A549 (cell line): ENCODE results near the gene EIF4E. TPM values are rescaled to one million over a fixed set of nuclear protein-coding genes. Genes with fewer than 3 reads are reported as not detected.
"Not testable (repeated sequence)": the region's sequence is repeated elsewhere in the genome, so short reads cannot be mapped to it uniquely, and the experiment has no call there.

Experiments
- ATAC-seq, 2 experiments: fragments of 200-7000 bp in 1 of 2; fragments of >200 bp in 1 of 2; cut with Nextera tagmentation in 1 of 2; cut with Tn5 transposase in 1 of 2; 3 replicates each; pipeline versions ENCODE4 v1.8.0 to v1.9.1; 2018 to 2020; ENCODE audit warnings: mild to moderate bottlenecking in 1 of 2, moderate library complexity in 1 of 2
- CTCF ChIA-PET: fragments of 300-600 bp; sonication (Branson Sonifier 250); formaldehyde crosslinking; extraction: SDS; loops from one replicate; lab custom pipeline; 2021; ENCODE audit warnings: antibody characterized with exemption, inconsistent platforms; lab: Yijun Ruan, JAX
- POLR2A ChIA-PET: fragments of 350-600 bp; formaldehyde crosslinking; extraction: SDS; loops from one replicate; lab custom pipeline; 2021; ENCODE audit warnings: antibody characterized with exemption, inconsistent platforms; lab: Yijun Ruan, JAX
- DNase-seq, 2 experiments: peaks; one replicate each; pipeline versions ENCODE4 v3.0.0 to v3.0.0-alpha.2; 2011 to 2016; ENCODE audit warnings: low read depth in 1 of 2, low spot score in 1 of 2
- FAIRE-seq: peaks from 2 replicates; lab custom pipeline; 2011; peaks lifted over from hg19 to GRCh38; lab: Jason Lieb, UNC
- H3K27ac ChIP-seq, 2 experiments: fragments of >200 bp; sonication (Bioruptor Twin); formaldehyde crosslinking; 3 replicates each; pipeline ENCODE4 v1.5.1; 2016 to 2017
- H3K4me1 ChIP-seq: fragments of >200 bp; sonication (Bioruptor Twin); formaldehyde crosslinking; 3 replicates; pipeline ENCODE4 v1.6.1; 2016
- H3K4me2 ChIP-seq: fragments of >200 bp; sonication (Bioruptor Twin); formaldehyde crosslinking; 3 replicates; pipeline ENCODE4 v1.6.1; 2016
- H3K4me3 ChIP-seq: fragments of >200 bp; sonication (Bioruptor Twin); formaldehyde crosslinking; 3 replicates; pipeline ENCODE4 v1.5.1; 2016
- H3K9me3 ChIP-seq: fragments of >200 bp; sonication (Bioruptor Twin); formaldehyde crosslinking; 3 replicates; pipeline ENCODE4 v1.6.1; 2016
- ATOH8 ChIP-seq: fragments of 250-450 bp; sonication (Bioruptor Pico); IDR thresholded peaks from 2 replicates; pipeline ENCODE4 v1.5.0; 2020; ENCODE audit warnings: low read depth, mild to moderate bottlenecking, moderate library complexity
- BCL3 ChIP-seq: fragments of >200 bp; sonication (Bioruptor Twin); formaldehyde crosslinking; IDR thresholded peaks from 3 replicates; pipeline ENCODE4 v1.6.1; 2016
- CEBPB ChIP-seq, 2 experiments: fragments of >200 bp in 1 of 2; sonication (Bioruptor Twin) in 1 of 2; formaldehyde crosslinking in 1 of 2; IDR thresholded peaks; 2 replicates each; pipeline ENCODE4 v1.6.1; 2012 to 2016
- CHD2 ChIP-seq: fragments of 150-350 bp; IDR thresholded peaks from 2 replicates; pipeline ENCODE4 v1.6.1; 2014; ENCODE audit warnings: low read length; ENCODE audit not compliant: partially characterized antibody
- CHD4 ChIP-seq: fragments of 200-600 bp; sonication (generic); IDR thresholded peaks from 2 replicates; pipeline ENCODE4 v1.6.1; 2016; ENCODE audit warnings: antibody characterized with exemption, mild to moderate bottlenecking, borderline replicate concordance
- EHF ChIP-seq: fragments of 250-450 bp; sonication (Bioruptor Pico); IDR thresholded peaks from 2 replicates; pipeline ENCODE4 v1.5.0; 2020; ENCODE audit warnings: mild to moderate bottlenecking
- ELK1 ChIP-seq: fragments of 150-350 bp; IDR thresholded peaks from 2 replicates; pipeline ENCODE4 v1.6.1; 2014; ENCODE audit warnings: low read depth, mild to moderate bottlenecking, low read length
- ESRRA ChIP-seq: fragments of 150-350 bp; IDR thresholded peaks from 2 replicates; pipeline ENCODE4 v1.6.1; 2014; ENCODE audit warnings: mild to moderate bottlenecking, low read length, borderline replicate concordance
- HDAC2 ChIP-seq: fragments of 200-600 bp; sonication (generic); IDR thresholded peaks from 2 replicates; pipeline ENCODE4 v1.6.1; 2016
- HES2 ChIP-seq: fragments of >200 bp; sonication (Bioruptor Twin); formaldehyde crosslinking; IDR thresholded peaks from 2 replicates; pipeline ENCODE4 v1.6.1; 2016
- HOXA7 ChIP-seq: fragments of 250-450 bp; sonication (Bioruptor Pico); IDR thresholded peaks from 2 replicates; pipeline ENCODE4 v1.5.0; 2020; ENCODE audit warnings: mild to moderate bottlenecking, moderate library complexity
- HOXB13 ChIP-seq: fragments of 250-450 bp; sonication (Bioruptor Pico); IDR thresholded peaks from 2 replicates; pipeline ENCODE4 v1.5.0; 2020; ENCODE audit warnings: low read depth, mild to moderate bottlenecking, moderate library complexity
- HOXB5 ChIP-seq: fragments of 250-450 bp; sonication (Bioruptor Pico); IDR thresholded peaks from 2 replicates; pipeline ENCODE4 v1.5.0; 2020; ENCODE audit warnings: mild to moderate bottlenecking, moderate library complexity
- JUN ChIP-seq, 2 experiments: fragments of >200 bp; sonication (Bioruptor Twin); formaldehyde crosslinking; IDR thresholded peaks; 2 replicates in 1 of 2; 3 replicates in 1 of 2; pipeline ENCODE4 v1.6.1; 2016 to 2017
- JUNB ChIP-seq: fragments of >200 bp; sonication (Bioruptor Twin); formaldehyde crosslinking; IDR thresholded peaks from 2 replicates; pipeline ENCODE4 v1.6.1; 2016
- KDM1A ChIP-seq: fragments of 200-600 bp; sonication (generic); IDR thresholded peaks from 2 replicates; pipeline ENCODE4 v1.6.1; 2016; ENCODE audit warnings: low read depth, mild to moderate bottlenecking
- KDM5A ChIP-seq: fragments of 200-600 bp; sonication (generic); IDR thresholded peaks from 2 replicates; pipeline ENCODE4 v1.6.1; 2016; ENCODE audit warnings: antibody characterized with exemption, mild to moderate bottlenecking
- MAZ ChIP-seq: fragments of 150-350 bp; IDR thresholded peaks from 2 replicates; pipeline ENCODE4 v1.6.1; 2014; ENCODE audit warnings: antibody characterized with exemption, low read depth, low read length, borderline replicate concordance
- NFE2L2 ChIP-seq: fragments of 150-350 bp; conservative IDR thresholded peaks from 2 replicates; pipeline ENCODE4 v1.6.1; 2014; ENCODE audit warnings: low read length
- NPAS2 ChIP-seq: fragments of 250-450 bp; sonication (Bioruptor Pico); IDR thresholded peaks from 2 replicates; pipeline ENCODE4 v1.8.0; 2022; ENCODE audit warnings: mild to moderate bottlenecking, moderate library complexity, borderline replicate concordance
- PHF8 ChIP-seq: fragments of 200-600 bp; sonication (generic); IDR thresholded peaks from 2 replicates; pipeline ENCODE4 v1.6.1; 2016; ENCODE audit warnings: low read depth, mild to moderate bottlenecking, antibody characterized with exemption, moderate library complexity, borderline replicate concordance
- POLR2A ChIP-seq: IDR thresholded peaks from 2 replicates; pipeline ENCODE4 v1.6.1; 2012; ENCODE audit warnings: mild to moderate bottlenecking, low read length
- RAD21 ChIP-seq, 2 experiments: fragments of >200 bp in 1 of 2; sonication (Bioruptor Twin) in 1 of 2; formaldehyde crosslinking in 1 of 2; IDR thresholded peaks in 1 of 2; conservative IDR thresholded peaks in 1 of 2; 2 replicates in 1 of 2; 3 replicates in 1 of 2; pipeline ENCODE4 v1.6.1; 2012 to 2018; ENCODE audit warnings: inconsistent platforms in 1 of 2
- REST ChIP-seq: fragments of 200-600 bp; sonication (generic); IDR thresholded peaks from 2 replicates; pipeline ENCODE4 v1.6.1; 2016; ENCODE audit warnings: antibody characterized with exemption, mild to moderate bottlenecking, moderate library complexity
- ZFP36 ChIP-seq: fragments of 450-650 bp; IDR thresholded peaks from 2 replicates; pipeline ENCODE4 v1.6.1; 2014; ENCODE audit warnings: borderline replicate concordance; ENCODE audit not compliant: partially characterized antibody
- ZNF302 ChIP-seq: fragments of 250-450 bp; sonication (Bioruptor Pico); IDR thresholded peaks from 2 replicates; pipeline ENCODE4 v1.9.0; 2021; ENCODE audit warnings: inconsistent platforms, mild to moderate bottlenecking, moderate library complexity
- WGBS: methylation state at CpG from one replicate; pipeline ENCODE4 v1.1.6; 2017; ENCODE audit errors: missing lambda C conversion rate; 5-methylcytosine and 5-hydroxymethylcytosine counted together
- polyA plus RNA-seq, 4 experiments: library from polyadenylated mRNA; depleted of rRNA in 3 of 4; stranded (reverse); fragments of >200 nt; fragmentation: RNase III in 1 of 4; extraction: RNeasy Plus Mini Kit Qiagen cat#74134 plus additional on column Dnase treatment in 1 of 4; gene quantifications; 2 replicates in 3 of 4; 3 replicates in 1 of 4; pipeline ENCODE4 v1.2.3, GENCODE V29; 2011 to 2017

EIF4E gene
- polyA plus RNA-seq, 2 of the 4 experiments (the other 2 are of a cell fraction): 147 to 165 TPM

GRCh38 chr4:98850937-98851336 is 78.0 kb downstream of the EIF4E start:
- POLR2A ChIA-PET: no interaction called here
- Histone ChIP-seq H3K4me1 (no peaks in the 10 kb centered on the region), H3K4me2 (no peak overlapping the region), H3K4me3 (no peak overlapping the region), H3K27ac (no peak overlapping the region), H3K9me3 (no peaks in the 10 kb centered on the region)
- ATAC-seq: no peak
- CTCF ChIA-PET: no interaction called here
- no peak for DNase-seq
- TF ChIP-seq ATOH8 (CRISPR knock-in tag) (no peak), KDM1A (no peak), HOXB13 (CRISPR knock-in tag) (no peak), RAD21 (conservative IDR thresholded peaks at IDR 0.05 in 1 of 2, IDR thresholded peaks at IDR 0.05 in 1 of 2) (no peak)
- FAIRE-seq: no peak

GRCh38 chr4:98848448-98848847 is 80.5 kb downstream of the EIF4E start:
- CTCF ChIA-PET: interaction anchor here (0.8 kb wide), 1 partner anchor 20 kb away, joined by 3 read pairs; no protein-coding TSS in a partner anchor
- no peak for DNase-seq

GRCh38 chr4:98845960-98846359 is 83.0 kb downstream of the EIF4E start:
- Histone ChIP-seq H3K27ac (no peak overlapping the region), H3K4me2 (no peak overlapping the region), H3K4me3 (no peak overlapping the region), H3K9me3 (no peaks in the 10 kb centered on the region), H3K4me1 (no peaks in the 10 kb centered on the region)
- DNase-seq (no peak), FAIRE-seq (no peak), ATAC-seq (no peak)
- ChIA-PET POLR2A (no interaction called here), CTCF (no interaction called here)
- TF ChIP-seq KDM1A: no peak
- TF ChIP-seq HOXB5: no peak
- no peak for TF ChIP-seq EHF (CRISPR knock-in tag)
- TF ChIP-seq JUNB: no peak
- TF ChIP-seq ELK1: no peak
- TF ChIP-seq CHD2: no peak
- no peak for TF ChIP-seq PHF8
- TF ChIP-seq ZNF302 (CRISPR knock-in tag): no peak
- TF ChIP-seq MAZ: no peak
- TF ChIP-seq HDAC2: no peak
- no peak for TF ChIP-seq NFE2L2
- no peak for TF ChIP-seq JUN (IDR thresholded peaks at IDR 0.05)
- no peak for TF ChIP-seq ESRRA
- TF ChIP-seq CEBPB (IDR thresholded peaks at IDR 0.05): no peak
- TF ChIP-seq ZFP36: no peak
- TF ChIP-seq REST: no peak
- TF ChIP-seq BCL3: no peak

More at GRCh38 chr4:98848448-98848847, 80.5 kb downstream of the EIF4E start:
- FAIRE-seq (no peak), ATAC-seq (no peak)
- H3K9me3 ChIP-seq: no peaks in the 10 kb centered on the region
- H3K4me1 ChIP-seq: no peaks in the 10 kb centered on the region
- no peak for TF ChIP-seq CEBPB (IDR thresholded peaks at IDR 0.05)
- TF ChIP-seq HOXB13 (CRISPR knock-in tag): no peak
- TF ChIP-seq CHD2: no peak
- no peak for TF ChIP-seq JUN (IDR thresholded peaks at IDR 0.05)
- TF ChIP-seq NPAS2 (CRISPR knock-in tag): no peak
- no peak for TF ChIP-seq POLR2A
- no peak for TF ChIP-seq CHD4
- no peak for TF ChIP-seq ZNF302 (CRISPR knock-in tag)
- TF ChIP-seq KDM5A: no peak
- TF ChIP-seq HES2: no peak
- no peak for TF ChIP-seq HOXA7 (CRISPR knock-in tag)
- H3K27ac ChIP-seq: no peak overlapping the region
- POLR2A ChIA-PET: no interaction called here
- H3K4me3 ChIP-seq: no peak overlapping the region
- no peak overlapping the region for H3K4me2 ChIP-seq
- WGBS: 20% methylated on average over 1 of the region's 1 CpG

- DNase-seq, ATAC-seq, H3K4me3 ChIP-seq, H3K4me2 ChIP-seq, H3K27ac ChIP-seq, H3K9me3 ChIP-seq, FAIRE-seq, CTCF ChIA-PET, H3K4me1 ChIP-seq, POLR2A ChIA-PET: not testable (repeated sequence)
- WGBS: 82% methylated on average over 10 of the region's 11 CpGs
Observed at GRCh38 chr4:98842917-98843316, 86.0 kb downstream of the EIF4E start.
